HG03575 (cell line): ENCODE results near the gene USP2.
"Not testable (repeated sequence)": the region's sequence is repeated elsewhere in the genome, so short reads cannot be mapped to it uniquely, and the experiment has no call there.

Source experiments
- ATAC-seq: cut with Tn5 transposase; IDR thresholded peaks from one replicate; pipeline ENCODE4 v1.9.1; 2021; ENCODE audit not compliant: unreplicated experiment, insufficient number of reproducible peaks, low FRiP score; ENCODE audit errors: extremely low read depth

USP2 gene

GRCh38 chr11:119415517-119415916 is 34.0 kb upstream of the USP2 start:
- ATAC-seq = no peak

GRCh38 chr11:119414734-119415133 is 33.2 kb upstream of the USP2 start:
- ATAC-seq = no peak

GRCh38 chr11:119414321-119414720 is 32.8 kb upstream of the USP2 start:
- ATAC-seq = no peak

- no peak for ATAC-seq
These were observed 30.6 kb upstream of the USP2 start for GRCh38 chr11:119412072-119412471.

GRCh38 chr11:119410501-119410900 is 29.0 kb upstream of the USP2 start:
- ATAC-seq = no peak

GRCh38 chr11:119409731-119410130 is 28.2 kb upstream of the USP2 start:
- no peak for ATAC-seq

GRCh38 chr11:119406005-119406404 is 24.5 kb upstream of the USP2 start:
- no peak for ATAC-seq

- ATAC-seq = not testable (repeated sequence)
These were observed 24.0 kb upstream of the USP2 start for GRCh38 chr11:119405448-119405847.

- no peak for ATAC-seq
These were observed 23.4 kb upstream of the USP2 start for GRCh38 chr11:119404872-119405271.

GRCh38 chr11:119403021-119403420 is 21.5 kb upstream of the USP2 start:
- no peak for ATAC-seq

GRCh38 chr11:119402470-119402869 is 21.0 kb upstream of the USP2 start:
- ATAC-seq = no peak

GRCh38 chr11:119400860-119401259 is 19.4 kb upstream of the USP2 start:
- ATAC-seq = no peak

GRCh38 chr11:119397740-119398139 is 16.2 kb upstream of the USP2 start:
- no peak for ATAC-seq

GRCh38 chr11:119396835-119397234 is 15.3 kb upstream of the USP2 start:
- no peak for ATAC-seq

GRCh38 chr11:119391275-119391674 is 9.8 kb upstream of the USP2 start:
- ATAC-seq = no peak

- ATAC-seq = no peak
These were observed 8.2 kb upstream of the USP2 start for GRCh38 chr11:119389611-119390254.

- no peak for ATAC-seq
These were observed 6.6 kb upstream of the USP2 start for GRCh38 chr11:119388103-119388502.

GRCh38 chr11:119384332-119384731 is 2.8 kb upstream of the USP2 start:
- no peak for ATAC-seq

GRCh38 chr11:119382513-119382912 is 1.0 kb upstream of the USP2 start:
- ATAC-seq = not testable (repeated sequence)

- ATAC-seq = no peak
These were observed 611 bp upstream of the USP2 start for GRCh38 chr11:119382101-119382500.

GRCh38 chr11:119380827-119381180 is 686 bp downstream of the USP2 start:
- no peak for ATAC-seq
